ENCODE results near the gene CAMSAP2. TPM values are rescaled to one million over a fixed set of nuclear protein-coding genes. Genes with fewer than 3 reads are reported as not detected.
A peak's percentile ranks its signal among the peaks of the same experiment; 100 is the strongest.

Gene CAMSAP2
- polyA plus RNA-seq, 1 donor (not counting 4 experiments of a cell fraction or from before 2014, with no cell fraction given), result 47.8 TPM

DNA sequence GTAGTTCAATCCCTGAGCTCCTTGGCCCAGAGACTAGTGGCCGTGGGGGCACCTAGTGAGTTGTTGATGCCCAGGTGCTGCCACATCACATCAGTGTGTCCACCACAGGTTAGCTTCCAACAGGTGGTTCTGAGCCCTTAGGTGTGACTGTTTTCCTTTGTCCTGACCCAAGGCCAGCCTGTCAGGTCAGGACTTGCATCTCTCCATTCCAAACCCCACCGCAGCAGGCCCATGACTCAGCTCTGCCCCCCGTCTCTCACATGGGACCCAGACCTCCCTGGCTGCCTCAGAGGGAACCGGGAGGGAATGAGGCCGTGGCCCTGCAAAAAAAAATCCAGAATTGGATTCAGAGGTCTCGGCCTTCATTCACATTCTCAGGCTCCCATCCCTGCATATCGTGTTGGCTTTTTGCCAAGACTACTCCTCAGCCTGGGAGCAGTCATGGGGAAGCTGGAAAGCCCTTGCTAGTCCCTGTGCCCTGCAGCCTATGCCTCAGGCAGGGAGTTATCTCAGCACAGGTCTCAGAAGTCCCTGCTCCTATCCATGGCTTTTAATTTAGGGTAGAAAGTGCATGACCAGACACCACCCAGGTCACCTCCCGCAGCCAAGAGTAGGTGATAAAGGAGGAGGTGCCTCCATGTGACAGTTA is 163.2 kb downstream of the CAMSAP2 start:
- Histone ChIP-seq H3K4me1 (ENCODE audit: control insufficient read depth, extremely low read depth, insufficient read depth, low read length) (peaks cover 41% of the 10 kb centered on the region), H2AFZ (ENCODE audit: control insufficient read depth, low read length) (no peak overlapping the region), H3K4me3 (ENCODE audit: control insufficient read depth in 2 of 3, extremely low read depth in 1 of 3, insufficient read depth in 2 of 3, low read depth in 1 of 3, low read length in 3 of 3) (no peak overlapping the region), H3K4me2 (ENCODE audit: control insufficient read depth, extremely low read depth, insufficient read depth, low read depth, low read length) (no peak overlapping the region), H3K79me2 (ENCODE audit: control insufficient read depth, insufficient read depth, low read length) (peaks cover 7% of the 10 kb centered on the region), H4K20me1 (ENCODE audit: control insufficient read depth, extremely low read depth, insufficient read depth, low read length) (peaks cover 11% of the 10 kb centered on the region), H3K36me3 (ENCODE audit: control insufficient read depth in 2 of 2, extremely low read depth in 1 of 2, insufficient read depth in 2 of 2, low read length in 2 of 2) (peaks cover 42 to 49% of the 10 kb centered on the region in 2 experiments), H3K9me3 (ENCODE audit: control insufficient read depth, low read depth, low read length) (no peaks in the 10 kb centered on the region), H3K9ac (ENCODE audit: control insufficient read depth, extremely low read depth, insufficient read depth, low read length) (no peak overlapping the region), H3K9me1 (ENCODE audit: control insufficient read depth, extremely low read depth, insufficient read depth, low read length) (peaks cover 11% of the 10 kb centered on the region), H3K27me3 (ENCODE audit: control insufficient read depth, extremely low read depth, insufficient read depth, low read length) (no peaks in the 10 kb centered on the region), H3K27ac (ENCODE audit: control insufficient read depth, insufficient read depth, low read length) (no peak overlapping the region)
- no peak for TF ChIP-seq EZH2 (IDR thresholded peaks at IDR 0.05; ENCODE audit: low read length)
- no peak for TF ChIP-seq CTCF (optimal IDR thresholded peaks at IDR 0.05 in 1 of 3, IDR thresholded peaks at IDR 0.05 in 1 of 3, conservative IDR thresholded peaks at IDR 0.05 in 1 of 3; ENCODE audit: extremely low read depth in 1 of 3, insufficient read depth in 2 of 3, low read length in 3 of 3)
- FAIRE-seq, result no peak
- dilution Hi-C loops (cut with MboI; ENCODE audit: extremely low pct_ligation_motif_present, low sequenced_read_pairs), result no loop called here
- DNase-seq (ENCODE audit: low read depth, low spot score), result peak; percentile 58

- TF ChIP-seq CTCF (optimal IDR thresholded peaks at IDR 0.05 in 1 of 3, IDR thresholded peaks at IDR 0.05 in 1 of 3, conservative IDR thresholded peaks at IDR 0.05 in 1 of 3; ENCODE audit: extremely low read depth in 1 of 3, insufficient read depth in 2 of 3, low read length in 3 of 3) (no peak), EZH2 (IDR thresholded peaks at IDR 0.05; ENCODE audit: low read length) (no peak)
- Histone ChIP-seq H3K27ac (ENCODE audit: control insufficient read depth, insufficient read depth, low read length) (no peak overlapping the region), H3K9ac (ENCODE audit: control insufficient read depth, extremely low read depth, insufficient read depth, low read length) (no peak overlapping the region), H3K79me2 (ENCODE audit: control insufficient read depth, insufficient read depth, low read length) (no peaks in the 10 kb centered on the region), H3K4me1 (ENCODE audit: control insufficient read depth, extremely low read depth, insufficient read depth, low read length) (peaks cover 38% of the 10 kb centered on the region), H3K36me3 (ENCODE audit: control insufficient read depth in 2 of 2, extremely low read depth in 1 of 2, insufficient read depth in 2 of 2, low read length in 2 of 2) (peaks cover 48 to 49% of the 10 kb centered on the region in 2 experiments), H4K20me1 (ENCODE audit: control insufficient read depth, extremely low read depth, insufficient read depth, low read length) (peaks cover 4% of the 10 kb centered on the region), H3K27me3 (ENCODE audit: control insufficient read depth, extremely low read depth, insufficient read depth, low read length) (no peaks in the 10 kb centered on the region), H3K4me2 (ENCODE audit: control insufficient read depth, extremely low read depth, insufficient read depth, low read depth, low read length) (no peak overlapping the region), H3K9me1 (ENCODE audit: control insufficient read depth, extremely low read depth, insufficient read depth, low read length) (peaks cover 16% of the 10 kb centered on the region), H3K9me3 (ENCODE audit: control insufficient read depth, low read depth, low read length) (no peaks in the 10 kb centered on the region), H3K4me3 (ENCODE audit: control insufficient read depth in 2 of 3, extremely low read depth in 1 of 3, insufficient read depth in 2 of 3, low read depth in 1 of 3, low read length in 3 of 3) (no peak overlapping the region), H2AFZ (ENCODE audit: control insufficient read depth, low read length) (no peak overlapping the region)
- FAIRE-seq, result no peak
- dilution Hi-C loops (cut with MboI; ENCODE audit: extremely low pct_ligation_motif_present, low sequenced_read_pairs), result no loop called here
- DNase-seq (ENCODE audit: low read depth, low spot score), result no peak
Measured at GRCh38 chr1:200903793-200904192, 165.1 kb downstream of the CAMSAP2 start.

All from keratinocyte (primary cell).